HL-60 (cell line): ENCODE measurements around the gene OR5H15.

Experiments used
- DNase-seq, 2 experiments: peaks; one replicate each; pipeline ENCODE4 v3.0.0-alpha.2; 2010 to 2020; ENCODE audit warnings: low read depth in 1 of 2, low spot score in 1 of 2
- H3K27ac ChIP-seq: fragments of 250-450 bp; sonication (Bioruptor Pico); replicated peaks from 2 replicates; pipeline ENCODE4 v1.5.1; 2020; ENCODE audit warnings: mild to moderate bottlenecking, moderate library complexity
- H3K27me3 ChIP-seq: fragments of 250-450 bp; sonication (Bioruptor Pico); 2 replicates; pipeline ENCODE4 v1.5.1; 2021; ENCODE audit warnings: mild to moderate bottlenecking, moderate library complexity; ENCODE audit not compliant: insufficient read depth, poor library complexity, severe bottlenecking
- H3K4me3 ChIP-seq: replicated peaks from 2 replicates; pipeline ENCODE4 v1.5.1; 2011; ENCODE audit warnings: mild to moderate bottlenecking, control low read depth, low read length; ENCODE audit not compliant: insufficient read depth
- POLR2AphosphoS5 ChIP-seq: IDR thresholded peaks from 2 replicates; pipeline ENCODE4 v1.6.1; 2012; ENCODE audit warnings: low read depth
- SPI1 ChIP-seq: IDR thresholded peaks from 2 replicates; pipeline ENCODE4 v1.6.1; 2012; ENCODE audit warnings: low read depth, mild to moderate bottlenecking, borderline replicate concordance

OR5H15 gene

GRCh38 chr3:98215051-98215450 is 48.6 kb downstream of the OR5H15 start:
- no peak for DNase-seq
- H3K27me3 ChIP-seq: no peaks in the 10 kb centered on the region
- no peak overlapping the region for H3K27ac ChIP-seq
- TF ChIP-seq SPI1 (peak; percentile 36; the same call in 1 of the 2 replicates), POLR2AphosphoS5 (no peak)
- H3K4me3 ChIP-seq: no peak overlapping the region
